Lower leg skin (tissue), 3 donors: ENCODE measurements around the gene PLCB1.

Experiments
- CTCF ChIP-seq, 3 donors: fragments of 450-650 bp; IDR thresholded peaks; one replicate each; pipeline ENCODE4 v1.5.1; 2016; ENCODE audit warnings: antibody characterized with exemption in 3 of 3, mild to moderate bottlenecking in 3 of 3, moderate library complexity in 2 of 3
- POLR2A ChIP-seq, 2 donors: fragments of 450-650 bp; IDR thresholded peaks; one replicate each; pipeline ENCODE4 v1.6.1; 2016 to 2017; ENCODE audit warnings: antibody characterized with exemption in 2 of 2, mild to moderate bottlenecking in 1 of 2, moderate library complexity in 1 of 2

- TF ChIP-seq CTCF (IDR thresholded peaks at IDR 0.05), result no peak
- no peak for TF ChIP-seq POLR2A (IDR thresholded peaks at IDR 0.05)
These were observed 603.6 kb downstream of the PLCB1 start for GRCh38 chr20:8735674-8736073.
